GM19397 (cell line): ENCODE results near the gene NFATC2.
"Not testable (repeated sequence)": the region's sequence is repeated elsewhere in the genome, so short reads cannot be mapped to it uniquely, and the experiment has no call there.

Source experiments
- ATAC-seq: cut with Tn5 transposase; IDR thresholded peaks from one replicate; pipeline ENCODE4 v1.9.1; 2021; ENCODE audit warnings: mild to moderate bottlenecking, moderate library complexity; ENCODE audit not compliant: unreplicated experiment

NFATC2 gene

DNA sequence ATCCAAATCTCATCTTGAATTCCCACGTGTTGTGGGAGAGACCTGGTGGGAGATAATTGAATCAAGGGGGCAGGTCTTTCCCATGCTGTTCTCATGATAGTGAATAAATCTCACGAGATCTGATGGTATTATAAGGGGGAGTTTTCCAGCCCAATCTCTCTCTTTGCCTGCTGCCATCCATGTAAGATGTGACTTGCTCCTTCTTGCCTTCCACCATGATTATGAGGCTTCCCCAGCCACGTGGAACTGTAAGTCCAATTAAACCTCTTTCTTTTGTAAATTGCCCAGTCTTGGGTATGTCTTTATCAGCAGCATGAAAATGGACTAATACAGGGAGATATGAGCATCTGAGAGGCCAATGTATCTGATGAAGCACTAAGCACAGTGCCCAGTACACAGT is 26.0 kb upstream of the NFATC2 start:
- ATAC-seq = not testable (repeated sequence)

DNA sequence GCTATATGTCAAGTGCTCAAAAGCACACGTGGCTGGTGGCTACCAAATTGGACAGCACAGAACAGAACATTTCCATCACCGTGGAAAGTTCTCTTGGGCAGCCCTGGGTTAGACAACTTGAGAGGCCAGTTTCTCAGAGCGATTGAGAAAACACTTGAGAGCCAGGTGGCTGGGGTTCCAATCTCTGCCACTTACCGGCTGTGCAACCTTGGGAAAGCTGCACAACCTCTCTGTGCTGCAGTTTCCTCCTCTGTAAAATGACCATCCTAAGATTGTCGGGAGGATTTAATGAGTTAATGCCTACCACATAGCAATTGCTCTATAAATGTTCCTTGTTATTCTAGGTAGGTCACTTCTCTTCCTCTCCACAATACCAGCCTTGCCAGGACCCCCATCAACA is 25.1 kb upstream of the NFATC2 start:
- ATAC-seq = no peak

DNA sequence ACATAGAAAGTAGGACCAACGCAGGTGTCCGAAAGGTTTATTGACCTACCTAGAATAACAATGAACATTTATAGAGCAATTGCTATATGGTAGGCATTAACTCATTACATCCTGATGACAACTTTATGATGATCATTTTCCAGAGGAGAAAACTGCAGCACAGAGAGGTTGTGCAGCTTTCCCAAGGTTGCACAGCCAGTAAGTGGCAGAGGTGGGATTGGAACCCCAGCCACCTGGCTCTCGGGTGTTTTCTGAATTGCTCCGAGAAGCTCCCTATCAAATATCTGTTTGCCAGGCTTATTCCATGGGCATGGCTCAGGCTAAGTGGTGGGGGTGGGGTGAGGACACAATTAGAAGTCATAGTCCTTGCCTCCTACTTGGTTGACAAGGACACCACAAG is 24.1 kb upstream of the NFATC2 start:
- ATAC-seq = no peak

DNA sequence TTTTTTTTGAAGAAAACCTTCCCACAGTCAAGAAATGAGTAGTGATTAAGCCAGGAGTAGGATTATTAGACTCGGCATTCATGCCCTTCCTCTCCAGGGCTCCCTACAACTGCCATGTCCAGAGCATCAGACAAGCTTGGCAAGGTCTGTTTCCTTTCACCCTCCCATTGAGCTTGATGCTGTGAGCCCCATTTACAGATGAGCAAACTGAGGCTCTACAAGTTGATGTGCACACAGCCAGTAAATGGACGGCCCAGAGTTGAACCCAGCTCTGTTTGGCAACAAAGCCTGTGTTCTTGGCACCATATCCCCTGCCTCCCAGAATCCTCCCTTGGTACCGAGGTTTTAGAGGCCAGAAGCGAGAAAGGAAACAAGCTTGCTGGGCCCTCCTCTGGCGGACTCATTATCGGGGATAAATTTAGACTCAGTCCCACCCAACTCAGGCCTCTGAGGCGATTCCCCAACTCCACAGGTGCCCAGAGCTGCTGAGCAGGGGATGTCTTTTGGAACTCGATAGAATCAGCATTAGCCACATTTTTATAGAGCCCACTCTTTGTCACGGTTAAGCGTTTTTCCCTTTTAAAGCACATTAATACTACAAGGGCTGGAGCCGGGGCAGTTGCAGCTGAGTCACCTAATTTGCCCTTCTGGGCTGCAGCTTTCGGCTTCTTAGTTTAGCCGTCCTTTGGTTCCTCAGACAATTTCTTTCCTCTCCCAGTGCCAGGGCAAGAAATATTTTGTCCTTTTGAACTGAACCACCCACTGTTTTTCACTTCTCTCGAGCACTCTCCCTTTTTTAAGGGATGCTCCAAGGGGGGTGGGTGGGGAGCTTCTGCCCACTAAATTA is 23.0 kb upstream of the NFATC2 start:
- no peak for ATAC-seq

DNA sequence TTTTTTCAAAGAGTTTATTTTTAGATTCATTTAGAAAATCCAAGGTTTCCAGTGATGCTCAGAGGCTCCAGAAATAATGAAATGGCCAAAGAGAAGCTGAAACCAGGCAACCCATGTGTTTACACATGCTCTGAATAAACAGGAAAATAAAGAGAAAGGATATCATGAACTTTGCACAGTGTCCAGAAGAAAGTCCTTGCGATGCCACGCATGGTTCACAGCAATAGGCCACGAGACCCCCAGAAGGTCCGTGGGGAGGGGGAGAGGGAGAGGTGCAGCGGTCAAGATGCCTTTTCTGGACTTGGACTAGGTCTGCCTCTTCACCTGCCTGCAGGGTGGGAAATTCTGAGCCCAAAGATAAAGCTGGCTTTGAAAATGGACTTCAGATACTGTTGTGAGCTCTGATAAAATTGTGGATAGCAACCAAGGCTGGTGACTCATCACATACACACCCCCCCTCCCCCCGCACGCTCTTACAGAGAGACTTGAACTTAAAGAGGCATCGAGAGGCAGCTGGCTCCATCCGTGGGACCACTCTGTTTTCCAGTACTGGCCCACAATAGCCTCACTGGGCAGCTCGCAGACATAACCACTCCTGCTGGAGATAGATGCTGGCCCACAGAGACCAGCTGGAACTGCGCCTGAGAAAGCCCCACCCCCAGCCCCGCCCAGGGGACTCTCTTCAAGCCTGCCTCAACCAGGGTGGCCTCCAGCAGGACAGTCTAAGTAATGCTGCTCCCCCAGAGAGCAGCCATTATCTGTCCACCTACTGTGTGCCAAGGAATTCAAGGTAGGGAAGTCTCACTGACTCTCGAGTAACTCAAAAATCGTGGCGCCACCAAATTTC is 21.2 kb upstream of the NFATC2 start:
- no peak for ATAC-seq

DNA sequence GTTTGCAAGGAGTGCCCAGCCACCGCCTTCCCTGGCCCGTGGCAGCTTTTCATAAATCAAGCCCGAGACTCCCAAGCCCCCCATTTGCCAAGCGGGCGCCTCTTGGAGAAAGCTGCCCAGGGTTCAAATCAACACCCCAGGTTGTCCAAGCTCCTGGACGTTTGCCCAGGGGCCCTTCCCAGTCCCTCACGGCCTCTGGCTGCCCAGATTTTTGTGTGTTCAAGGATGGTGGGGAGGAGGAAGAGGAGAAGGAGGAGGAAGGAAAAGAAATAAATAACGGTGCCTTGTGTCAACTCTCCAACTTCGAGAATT is 20.6 kb upstream of the NFATC2 start:
- no peak for ATAC-seq

DNA sequence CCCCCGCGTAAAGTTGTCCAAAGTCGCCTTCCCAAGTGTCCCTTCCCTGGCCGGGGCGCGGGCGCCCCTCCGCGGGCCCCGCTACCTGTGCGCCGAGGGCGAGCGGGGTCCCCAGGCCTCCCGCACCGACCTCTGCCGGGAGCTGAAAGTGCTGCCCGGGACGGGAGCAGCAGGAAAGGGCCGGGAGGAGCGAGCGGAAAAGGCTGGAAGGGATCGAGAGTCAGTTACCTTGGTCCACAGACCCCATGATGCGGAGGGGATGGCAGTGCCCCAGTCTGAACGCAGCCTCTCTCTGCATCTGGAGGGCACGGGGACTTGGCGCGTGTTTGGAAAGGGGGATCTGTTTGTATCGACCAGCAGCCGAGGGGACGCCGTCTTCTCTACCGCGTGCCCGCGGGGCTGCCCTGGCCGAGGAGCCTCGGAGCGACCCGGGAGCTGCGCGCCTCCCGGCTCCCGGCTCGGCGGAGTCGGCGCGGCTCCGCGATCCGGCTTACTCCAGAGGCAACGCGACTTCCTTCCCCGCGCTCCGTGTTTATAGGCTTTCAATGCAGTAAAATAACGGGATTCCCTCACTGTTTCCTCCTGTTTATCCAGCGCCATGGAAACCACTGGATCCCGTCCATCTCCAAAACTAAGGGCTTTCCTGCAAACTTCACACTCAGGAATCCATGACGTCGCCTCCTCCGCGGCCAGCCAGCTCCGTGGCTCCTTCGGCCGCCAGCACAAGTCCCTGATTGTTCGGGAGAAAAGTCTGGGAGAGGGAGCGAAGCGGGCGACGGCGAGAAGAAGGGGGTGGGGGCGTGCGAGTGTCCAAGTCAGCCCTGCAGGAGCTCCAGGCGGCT is 20.0 kb upstream of the NFATC2 start:
- no peak for ATAC-seq

DNA sequence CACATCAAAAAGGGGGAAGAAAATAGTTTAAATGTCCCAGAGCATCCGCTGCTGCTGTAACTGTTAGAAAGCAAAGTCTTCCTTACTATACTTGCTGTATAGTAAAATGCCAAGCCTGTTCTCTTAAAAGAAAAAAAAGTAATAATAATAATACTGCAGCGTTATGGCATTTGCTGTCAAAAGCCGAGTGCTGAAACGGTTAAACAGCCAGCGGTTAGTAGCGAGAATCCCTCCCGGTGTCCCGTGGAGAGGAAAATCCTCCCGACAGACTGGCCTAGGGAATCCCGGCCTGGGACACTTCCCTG is 19.5 kb upstream of the NFATC2 start:
- ATAC-seq = no peak

DNA sequence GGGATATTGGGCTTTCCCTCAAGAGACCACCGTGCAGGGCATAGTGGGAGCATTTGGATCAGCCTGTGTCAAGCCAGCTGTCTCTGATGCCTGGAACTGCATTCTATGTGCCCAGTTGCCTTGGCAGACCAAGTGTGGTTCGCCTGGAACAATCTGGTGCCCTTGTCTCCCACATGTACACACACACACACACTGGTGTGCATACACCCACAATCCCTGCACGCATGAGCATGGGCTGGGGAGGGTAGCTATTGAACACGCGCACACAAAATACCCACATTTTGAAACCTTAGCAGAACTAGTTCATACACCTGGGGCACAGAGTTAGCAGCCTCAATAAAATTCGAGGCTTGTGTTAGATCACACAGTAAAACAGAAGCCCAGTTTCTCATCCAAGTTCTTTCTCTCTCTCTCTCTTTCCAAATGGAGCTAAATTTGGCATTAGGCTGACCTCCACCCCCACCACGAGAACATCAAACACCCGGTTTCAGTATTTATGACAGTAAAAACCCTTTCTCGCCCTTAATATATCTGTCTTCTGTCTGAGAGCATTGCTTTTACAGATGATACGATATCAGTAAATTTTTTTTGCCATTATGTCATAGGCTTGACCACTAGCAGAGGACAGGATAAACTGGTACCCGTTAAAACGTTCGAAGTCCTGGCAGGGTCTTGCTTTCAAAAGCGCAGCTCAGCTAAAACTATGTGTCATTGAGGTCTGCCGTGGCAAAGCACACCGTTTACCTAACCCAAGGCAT is 18.2 kb upstream of the NFATC2 start:
- no peak for ATAC-seq

DNA sequence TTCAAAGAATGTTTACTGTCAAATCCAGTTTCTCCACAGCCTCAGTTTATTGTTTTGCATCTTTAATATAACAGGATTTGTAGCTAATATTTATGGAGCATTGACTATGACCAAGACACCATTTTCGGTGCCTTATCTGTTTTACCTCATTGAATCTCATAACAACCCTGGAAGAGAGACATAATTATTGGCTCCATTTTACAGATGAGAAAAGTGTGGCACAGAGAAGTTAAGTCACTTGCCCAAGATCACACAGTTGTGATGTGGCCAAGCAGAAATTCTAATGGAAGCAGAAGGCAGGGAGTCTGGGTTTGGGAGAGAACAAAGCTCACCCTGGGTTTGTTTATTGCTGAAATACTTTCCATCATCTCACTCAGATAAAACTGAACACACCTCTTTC is 17.5 kb upstream of the NFATC2 start:
- no peak for ATAC-seq

DNA sequence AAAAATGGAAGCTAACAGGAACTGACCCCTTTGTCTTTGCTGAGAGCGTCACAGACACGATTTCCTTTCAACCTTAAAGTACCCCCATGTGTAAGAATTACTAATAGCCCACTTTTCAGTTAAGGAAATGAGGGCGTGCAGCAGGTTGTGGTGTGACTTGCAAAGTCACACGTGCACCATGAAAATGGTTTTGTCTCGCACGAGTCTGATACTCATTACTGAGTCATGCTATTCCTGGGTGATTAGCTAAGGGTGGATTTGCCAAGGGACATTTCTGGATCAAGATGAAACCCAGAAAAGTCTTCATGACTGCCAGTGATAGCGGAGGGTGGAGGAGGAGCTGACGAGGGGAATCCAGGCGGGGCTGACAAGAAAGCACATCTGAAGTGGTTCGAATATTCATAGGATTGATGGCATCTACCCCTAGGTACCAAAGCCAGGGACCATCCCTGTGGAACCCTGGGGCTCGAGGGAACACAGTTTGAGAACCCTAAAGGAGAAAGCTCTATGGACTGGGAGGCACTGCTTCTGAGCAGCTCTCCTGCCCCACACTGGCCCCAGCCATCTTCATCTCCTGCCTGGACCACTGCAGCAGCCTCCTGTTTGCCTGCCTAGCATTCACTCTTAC is 12.1 kb upstream of the NFATC2 start:
- ATAC-seq = no peak

DNA sequence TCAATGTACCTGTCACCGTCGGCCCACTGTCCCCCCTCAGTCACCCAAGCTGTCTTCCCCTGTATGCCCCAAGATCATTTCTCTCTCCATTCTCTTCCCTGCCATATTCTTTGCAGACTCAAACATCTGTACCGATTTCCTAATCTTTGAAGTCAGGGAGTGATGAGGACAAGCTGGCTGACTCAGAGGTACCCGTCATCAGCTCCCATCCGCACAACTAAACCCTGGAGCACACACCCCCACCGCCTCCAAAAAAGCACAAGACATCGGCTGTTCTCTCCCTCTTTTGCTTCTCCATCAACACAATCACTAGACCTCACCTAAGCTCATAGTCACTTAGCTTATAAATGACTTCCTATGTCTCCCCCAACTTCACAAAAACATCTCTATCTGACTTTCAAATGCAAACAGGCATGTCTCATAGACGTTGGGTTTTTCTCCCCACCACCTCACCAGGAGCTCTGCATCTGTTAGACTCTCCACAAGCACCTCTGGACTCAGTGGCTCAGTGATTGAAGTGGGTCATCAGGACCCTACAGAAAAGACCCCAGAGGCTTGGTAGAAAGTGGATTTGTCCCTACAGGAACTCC is 11.5 kb upstream of the NFATC2 start:
- no peak for ATAC-seq

DNA sequence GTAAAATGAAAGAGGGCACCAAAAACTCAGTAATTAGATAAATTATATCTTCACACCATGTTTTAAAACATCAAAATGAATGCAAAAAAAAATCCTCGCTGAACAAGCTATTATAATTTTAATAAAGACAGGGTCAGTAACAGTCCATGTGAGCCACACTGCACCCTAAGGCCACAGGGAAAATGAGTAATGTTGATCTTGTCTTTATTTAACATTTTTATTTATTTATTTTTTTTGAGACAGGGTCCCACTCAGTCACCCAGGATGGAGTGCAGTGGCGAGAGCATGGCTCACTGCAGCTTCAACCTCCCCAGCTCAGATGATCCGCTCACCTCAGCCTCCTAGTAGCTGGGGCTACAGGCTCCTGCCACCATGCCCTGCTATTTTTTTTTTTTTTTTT is 8.7 kb upstream of the NFATC2 start:
- ATAC-seq = no peak

DNA sequence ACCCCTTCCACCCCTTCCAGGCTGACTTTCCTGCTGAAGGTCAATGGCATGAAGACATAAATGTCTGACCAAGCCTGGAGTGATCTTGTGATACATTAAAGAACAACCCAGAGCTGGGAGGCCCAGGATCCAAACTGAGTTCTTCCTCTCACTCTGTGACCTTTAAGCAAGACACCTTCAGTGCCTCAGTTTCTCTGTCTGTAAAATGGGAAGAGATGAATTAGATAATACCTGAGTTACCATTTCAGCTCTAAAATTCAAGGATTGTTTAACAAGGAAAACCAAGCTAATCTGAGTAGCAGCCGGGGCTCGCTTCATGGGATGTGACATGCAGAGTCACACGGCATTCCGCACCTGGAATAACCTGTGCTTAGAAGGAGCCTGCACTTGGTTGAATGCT is 7.0 kb upstream of the NFATC2 start:
- ATAC-seq = no peak

DNA sequence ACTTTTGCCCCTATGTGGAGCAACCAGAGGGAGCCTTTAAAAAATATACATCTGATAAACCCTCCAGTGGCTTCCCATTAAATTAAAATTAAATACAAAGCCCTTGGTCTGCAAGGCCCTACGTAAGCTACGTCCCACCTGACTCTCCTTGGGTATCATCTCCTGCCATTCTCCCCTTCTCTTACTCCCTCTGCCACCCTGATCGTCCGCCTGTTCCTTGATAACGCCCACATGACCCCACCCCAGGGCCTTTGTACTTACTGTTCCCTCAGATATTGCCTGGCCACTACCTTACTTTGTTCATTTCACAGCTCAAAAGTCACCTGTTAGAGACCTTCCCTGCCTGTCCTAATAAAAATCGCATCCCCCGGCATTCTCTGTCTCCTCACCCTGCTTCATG is 5.4 kb upstream of the NFATC2 start:
- no peak for ATAC-seq

DNA sequence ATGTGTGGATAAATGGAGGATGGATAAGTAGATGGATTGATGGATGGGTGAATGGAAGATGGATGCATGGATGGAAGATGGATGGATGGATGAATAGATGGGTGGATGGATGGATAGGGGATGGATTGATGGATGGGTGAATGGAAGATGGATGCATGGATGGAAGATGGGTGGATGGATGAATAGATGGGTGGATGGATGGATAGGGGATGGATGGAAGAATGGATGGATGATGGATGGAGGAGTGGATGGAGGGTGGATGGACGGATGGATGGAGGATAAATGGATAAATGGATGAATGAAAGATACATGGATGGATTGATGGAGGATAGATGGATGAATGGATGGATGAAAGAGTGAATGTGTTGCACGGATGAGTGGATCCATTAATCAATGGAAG is 3.0 kb upstream of the NFATC2 start:
- ATAC-seq = no peak

DNA sequence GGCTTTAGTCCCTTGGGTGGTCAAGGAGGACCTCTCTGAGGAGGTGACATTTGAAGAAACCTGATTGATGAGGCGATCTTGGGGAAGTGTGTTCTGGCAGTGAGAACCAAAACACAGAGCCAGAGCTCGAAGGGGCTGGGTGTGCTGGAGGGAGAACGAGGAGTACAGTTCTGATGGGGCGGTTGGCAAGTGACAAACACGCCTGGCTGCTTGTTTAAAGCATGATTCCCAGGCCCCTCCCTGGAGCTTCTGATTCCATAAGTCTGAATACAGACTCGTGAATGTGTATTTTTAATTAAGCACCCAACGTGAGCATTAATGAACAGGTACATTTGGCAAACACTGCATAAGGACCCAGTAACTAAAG is 886 bp upstream of the NFATC2 start:
- ATAC-seq = no peak

DNA sequence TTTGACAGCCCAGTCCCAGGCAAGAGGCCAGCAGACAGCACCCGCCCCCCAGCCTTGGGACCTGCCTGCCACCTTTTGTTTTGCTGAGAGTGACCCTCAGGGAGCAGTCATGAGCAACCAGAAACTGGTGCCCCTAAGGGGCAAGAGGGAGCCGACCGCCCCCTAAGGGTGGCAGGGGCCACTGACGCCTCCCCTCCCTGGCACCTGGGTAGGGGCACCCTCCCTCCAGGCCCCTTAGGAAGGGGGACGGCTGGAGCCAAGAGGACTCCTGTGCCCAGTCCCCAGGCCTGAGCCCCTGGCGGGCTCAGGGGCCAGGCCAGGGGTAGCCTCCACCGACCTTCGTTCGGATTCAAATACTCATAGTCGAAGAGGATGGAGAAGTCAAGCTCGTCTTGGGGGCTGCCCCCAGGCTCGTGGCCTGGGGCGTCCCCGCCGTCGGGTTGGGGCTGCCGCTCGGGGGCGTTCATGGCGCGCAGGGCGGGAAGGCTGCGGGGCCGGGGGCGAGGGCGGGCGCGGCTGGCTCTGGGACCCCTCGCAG is 417 bp downstream of the NFATC2 start:
- ATAC-seq = peak; percentile 37

DNA sequence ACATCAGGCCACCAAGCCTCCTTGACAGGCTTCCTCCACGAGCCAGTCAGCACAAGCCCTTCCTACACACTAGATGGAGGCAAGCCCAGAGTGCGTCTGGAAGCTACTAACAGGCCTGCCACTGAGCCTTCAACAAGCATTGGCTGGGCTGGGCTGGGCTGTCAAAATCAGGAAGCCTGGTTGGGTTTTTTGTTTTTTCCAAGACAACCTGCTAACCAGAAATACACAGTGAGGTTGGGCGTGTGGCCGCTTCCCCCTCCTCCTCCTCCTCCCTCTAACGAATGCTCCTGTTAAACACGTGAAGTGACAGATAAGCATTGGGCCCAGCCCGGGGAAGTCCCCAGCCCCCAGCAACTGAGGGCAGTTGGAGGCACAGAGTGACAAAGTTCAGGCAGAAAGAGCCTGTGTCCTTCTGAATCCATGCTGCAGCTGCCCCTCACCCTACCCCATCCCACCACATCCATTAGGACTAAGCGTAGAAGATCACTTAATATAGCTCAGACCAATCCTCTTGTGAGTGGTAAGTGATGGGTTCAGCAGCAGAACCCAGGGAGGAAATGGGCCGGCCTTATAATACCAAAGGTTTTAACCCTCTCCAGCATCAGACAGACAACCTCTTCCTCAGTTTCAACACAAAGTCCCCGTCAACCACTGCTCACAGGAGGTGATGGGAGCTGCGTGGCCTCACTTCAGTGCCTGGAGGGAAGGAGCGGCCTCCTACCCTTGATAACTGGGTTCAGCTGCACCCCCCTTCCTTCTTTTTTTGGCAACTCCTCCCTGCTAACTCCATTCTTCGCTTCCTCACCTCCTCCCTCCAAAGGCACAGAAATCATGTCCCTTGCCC is 1.1 kb downstream of the NFATC2 start:
- ATAC-seq = peak; percentile 39
